Measurements from ENCODE around the gene CEP135.
A peak's percentile ranks its signal among the peaks of the same experiment; 100 is the strongest.
"Not testable (repeated sequence)": the region's sequence is repeated elsewhere in the genome, so short reads cannot be mapped to it uniquely, and the experiment has no call there.

Gene CEP135

DNA sequence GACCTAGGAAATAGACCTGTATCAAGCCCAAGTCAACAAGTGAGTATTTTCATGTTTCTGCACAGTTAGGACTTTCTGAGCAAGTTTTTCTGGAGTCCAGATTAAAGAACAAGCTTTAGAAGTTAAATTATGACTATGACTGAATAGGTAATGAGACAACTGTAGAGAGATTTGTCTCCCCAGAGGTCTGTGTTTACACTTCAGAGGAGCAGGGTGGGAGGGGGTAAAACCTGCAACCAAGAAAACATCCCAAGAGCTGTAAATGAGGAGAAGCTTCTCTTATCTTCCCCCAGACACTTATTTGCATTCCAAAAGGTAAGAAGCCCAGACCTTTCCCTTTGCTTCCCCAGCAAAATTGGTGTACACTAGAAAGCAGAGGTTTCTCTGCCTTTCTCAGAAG lies 22.1 kb upstream of the CEP135 start:
- Histone ChIP-seq H3K27me3 (replicated peaks; ENCODE audit: control insufficient read depth, insufficient read depth, low read length) (no peaks in the 10 kb centered on the region), H3K36me3 (ENCODE audit: control insufficient read depth, insufficient read depth, low read length, severe bottlenecking) (no peaks in the 10 kb centered on the region), H3K4me3 (ENCODE audit: low read length) (no peak overlapping the region), H3K4me1 (ENCODE audit: control insufficient read depth, insufficient read depth, low read length) (no peaks in the 10 kb centered on the region), H3K9me3 (ENCODE audit: control insufficient read depth, low read length) (peaks cover 5% of the 10 kb centered on the region), H3K9ac (ENCODE audit: low read length) (no peak overlapping the region)
- DNase-seq (ENCODE audit: low read depth): no peak

DNA sequence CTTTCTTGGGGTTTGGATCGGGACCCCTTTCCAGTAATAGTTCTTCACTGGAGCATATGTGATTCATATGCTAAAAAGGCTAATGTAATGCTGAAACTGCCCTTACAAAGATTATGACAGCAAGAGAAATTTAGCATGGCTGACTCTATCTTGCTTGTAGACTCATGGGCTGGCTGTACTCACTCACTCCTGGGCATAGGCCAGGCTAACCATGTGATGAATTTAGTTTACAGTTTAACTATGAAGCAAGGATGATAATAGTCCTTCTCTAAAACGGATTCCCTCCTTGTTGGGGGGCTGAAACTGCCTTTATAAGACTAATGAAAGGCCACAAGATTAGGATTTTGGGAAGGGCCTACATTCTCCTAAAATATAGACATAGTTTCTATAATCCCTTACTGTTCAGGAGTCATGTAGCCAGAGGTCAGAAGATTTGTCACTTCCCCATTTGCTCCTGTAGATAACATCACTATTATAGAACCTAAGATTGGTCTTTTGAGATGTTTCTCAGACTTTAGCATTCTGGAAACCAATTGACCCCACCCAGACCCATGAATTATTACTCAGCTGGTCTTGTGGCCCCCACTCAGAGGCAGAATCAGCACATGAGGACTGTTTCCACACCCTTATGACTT lies 20.8 kb upstream of the CEP135 start:
- Histone ChIP-seq H3K27me3 (replicated peaks; ENCODE audit: control insufficient read depth, insufficient read depth, low read length) (no peaks in the 10 kb centered on the region), H3K9me3 (ENCODE audit: control insufficient read depth, low read length) (peaks cover 5% of the 10 kb centered on the region), H3K4me3 (ENCODE audit: low read length) (no peak overlapping the region), H3K36me3 (ENCODE audit: control insufficient read depth, insufficient read depth, low read length, severe bottlenecking) (no peaks in the 10 kb centered on the region), H3K9ac (ENCODE audit: low read length) (no peak overlapping the region), H3K4me1 (ENCODE audit: control insufficient read depth, insufficient read depth, low read length) (no peaks in the 10 kb centered on the region)
- DNase-seq (ENCODE audit: low read depth): no peak

DNA sequence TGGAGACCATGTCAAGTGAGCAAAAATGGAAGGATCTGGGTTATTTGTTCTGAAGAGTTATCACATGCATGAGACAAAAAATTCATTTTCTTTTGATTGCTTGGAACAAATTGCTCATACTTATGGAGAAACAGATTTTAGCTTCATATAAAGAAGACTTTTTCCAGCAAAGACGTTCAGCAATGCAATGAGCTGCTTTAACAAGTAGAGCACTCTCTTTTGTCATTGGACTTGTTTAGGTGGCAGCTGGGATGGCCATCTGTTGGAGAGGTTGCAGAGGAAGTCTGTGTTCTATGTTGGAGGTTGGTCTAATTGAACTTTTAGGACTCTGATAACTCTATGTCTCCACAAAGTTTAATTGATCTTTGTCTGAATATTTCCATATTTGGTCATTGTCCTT lies 19.9 kb upstream of the CEP135 start:
- Histone ChIP-seq H3K4me1 (ENCODE audit: control insufficient read depth, insufficient read depth, low read length) (no peaks in the 10 kb centered on the region), H3K4me3 (ENCODE audit: low read length) (no peak overlapping the region), H3K9me3 (ENCODE audit: control insufficient read depth, low read length) (peaks cover 5% of the 10 kb centered on the region), H3K27me3 (replicated peaks; ENCODE audit: control insufficient read depth, insufficient read depth, low read length) (no peaks in the 10 kb centered on the region), H3K36me3 (ENCODE audit: control insufficient read depth, insufficient read depth, low read length, severe bottlenecking) (no peaks in the 10 kb centered on the region), H3K9ac (ENCODE audit: low read length) (no peak overlapping the region)
- no peak for DNase-seq (ENCODE audit: low read depth)

DNA sequence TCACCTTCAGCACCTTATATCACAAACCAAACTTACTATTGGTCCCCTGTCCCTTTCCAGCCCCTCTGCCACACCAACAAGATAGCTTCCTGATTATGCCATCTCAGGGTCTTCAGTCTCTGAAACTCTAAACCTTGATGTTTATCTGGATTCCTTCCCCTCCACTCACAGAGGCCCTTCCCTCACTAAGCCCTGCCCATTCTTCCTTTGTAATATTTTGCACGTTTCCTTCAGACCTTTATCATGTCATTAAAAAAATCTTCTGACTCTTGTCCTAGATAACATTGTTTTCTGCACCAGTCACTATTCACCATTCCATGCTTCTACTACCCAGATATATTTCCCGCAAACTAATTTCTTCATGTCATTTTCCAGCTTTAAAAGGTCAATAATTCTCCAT lies 17.7 kb upstream of the CEP135 start:
- Histone ChIP-seq H3K4me1 (ENCODE audit: control insufficient read depth, insufficient read depth, low read length) (no peaks in the 10 kb centered on the region), H3K4me3 (ENCODE audit: low read length) (no peak overlapping the region), H3K27me3 (replicated peaks; ENCODE audit: control insufficient read depth, insufficient read depth, low read length) (no peaks in the 10 kb centered on the region), H3K9me3 (ENCODE audit: control insufficient read depth, low read length) (peaks cover 5% of the 10 kb centered on the region), H3K9ac (ENCODE audit: low read length) (no peak overlapping the region), H3K36me3 (ENCODE audit: control insufficient read depth, insufficient read depth, low read length, severe bottlenecking) (no peaks in the 10 kb centered on the region)
- DNase-seq (ENCODE audit: low read depth): no peak

GRCh38 chr4:55931833-55932232 lies 16.9 kb upstream of the CEP135 start:
- Histone ChIP-seq H3K9ac (ENCODE audit: low read length) (no peak overlapping the region), H3K36me3 (ENCODE audit: control insufficient read depth, insufficient read depth, low read length, severe bottlenecking) (no peaks in the 10 kb centered on the region), H3K4me3 (ENCODE audit: low read length) (no peak overlapping the region), H3K27me3 (replicated peaks; ENCODE audit: control insufficient read depth, insufficient read depth, low read length) (no peaks in the 10 kb centered on the region), H3K9me3 (ENCODE audit: control insufficient read depth, low read length) (peaks cover 8% of the 10 kb centered on the region), H3K4me1 (ENCODE audit: control insufficient read depth, insufficient read depth, low read length) (no peaks in the 10 kb centered on the region)
- DNase-seq (ENCODE audit: low read depth): peak; percentile 49

DNA sequence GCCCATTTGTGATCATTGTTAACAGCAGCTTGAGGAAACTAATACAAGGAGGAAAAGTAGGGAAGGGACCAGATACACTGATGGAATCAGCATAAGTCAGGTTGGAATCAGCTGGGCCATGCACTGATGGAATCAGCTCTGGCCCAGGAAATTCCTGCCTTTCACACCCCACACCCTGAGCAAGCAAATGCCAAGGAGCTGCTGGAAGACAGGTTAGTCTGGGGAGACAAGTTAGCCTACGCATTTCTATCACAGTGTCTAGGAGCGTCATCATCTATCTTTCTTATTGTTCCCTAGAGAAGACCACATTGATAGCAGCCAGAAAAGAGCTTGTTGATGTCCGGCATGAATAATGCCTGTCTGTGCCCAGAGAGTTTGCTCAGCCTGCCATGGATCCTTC lies 16.2 kb upstream of the CEP135 start:
- Histone ChIP-seq H3K36me3 (ENCODE audit: control insufficient read depth, insufficient read depth, low read length, severe bottlenecking) (no peaks in the 10 kb centered on the region), H3K9ac (ENCODE audit: low read length) (no peak overlapping the region), H3K4me1 (ENCODE audit: control insufficient read depth, insufficient read depth, low read length) (no peaks in the 10 kb centered on the region), H3K27me3 (replicated peaks; ENCODE audit: control insufficient read depth, insufficient read depth, low read length) (no peaks in the 10 kb centered on the region), H3K4me3 (ENCODE audit: low read length) (no peak overlapping the region), H3K9me3 (ENCODE audit: control insufficient read depth, low read length) (peaks cover 8% of the 10 kb centered on the region)
- DNase-seq (ENCODE audit: low read depth): no peak

- no peak overlapping the region for H3K4me3 ChIP-seq (ENCODE audit: low read length)
- H3K36me3 ChIP-seq (ENCODE audit: control insufficient read depth, insufficient read depth, low read length, severe bottlenecking): no peaks in the 10 kb centered on the region
- peaks cover 3% of the 10 kb centered on the region for H3K9me3 ChIP-seq (ENCODE audit: control insufficient read depth, low read length)
- no peaks in the 10 kb centered on the region for H3K27me3 ChIP-seq (replicated peaks; ENCODE audit: control insufficient read depth, insufficient read depth, low read length)
- no peaks in the 10 kb centered on the region for H3K4me1 ChIP-seq (ENCODE audit: control insufficient read depth, insufficient read depth, low read length)
- H3K9ac ChIP-seq (ENCODE audit: low read length): no peak overlapping the region
- no peak for DNase-seq (ENCODE audit: low read depth)
Measured at GRCh38 chr4:55933611-55934010, 15.1 kb upstream of the CEP135 start.

GRCh38 chr4:55935907-55936306 lies 12.8 kb upstream of the CEP135 start:
- not testable (repeated sequence) for H3K36me3 ChIP-seq (ENCODE audit: control insufficient read depth, insufficient read depth, low read length, severe bottlenecking); H3K4me1 ChIP-seq (ENCODE audit: control insufficient read depth, insufficient read depth, low read length); DNase-seq (ENCODE audit: low read depth); H3K9me3 ChIP-seq (ENCODE audit: control insufficient read depth, low read length); H3K9ac ChIP-seq (ENCODE audit: low read length); H3K4me3 ChIP-seq (ENCODE audit: low read length); H3K27me3 ChIP-seq (replicated peaks; ENCODE audit: control insufficient read depth, insufficient read depth, low read length)

GRCh38 chr4:55938481-55938880 lies 10.3 kb upstream of the CEP135 start:
- Histone ChIP-seq H3K4me3 (ENCODE audit: low read length) (no peak overlapping the region), H3K27me3 (replicated peaks; ENCODE audit: control insufficient read depth, insufficient read depth, low read length) (no peaks in the 10 kb centered on the region), H3K36me3 (ENCODE audit: control insufficient read depth, insufficient read depth, low read length, severe bottlenecking) (no peaks in the 10 kb centered on the region), H3K4me1 (ENCODE audit: control insufficient read depth, insufficient read depth, low read length) (no peaks in the 10 kb centered on the region), H3K9ac (ENCODE audit: low read length) (no peak overlapping the region), H3K9me3 (ENCODE audit: control insufficient read depth, low read length) (peaks cover 3% of the 10 kb centered on the region)
- DNase-seq (ENCODE audit: low read depth): no peak

GRCh38 chr4:55939421-55939820 lies 9.3 kb upstream of the CEP135 start:
- Histone ChIP-seq H3K9ac (ENCODE audit: low read length) (no peak overlapping the region), H3K27me3 (replicated peaks; ENCODE audit: control insufficient read depth, insufficient read depth, low read length) (no peaks in the 10 kb centered on the region), H3K9me3 (ENCODE audit: control insufficient read depth, low read length) (peaks cover 3% of the 10 kb centered on the region), H3K4me1 (ENCODE audit: control insufficient read depth, insufficient read depth, low read length) (no peaks in the 10 kb centered on the region), H3K36me3 (ENCODE audit: control insufficient read depth, insufficient read depth, low read length, severe bottlenecking) (no peaks in the 10 kb centered on the region), H3K4me3 (ENCODE audit: low read length) (no peak overlapping the region)
- DNase-seq (ENCODE audit: low read depth): no peak

GRCh38 chr4:55941881-55942396 lies 6.8 kb upstream of the CEP135 start:
- DNase-seq (ENCODE audit: low read depth): no peak
- no peaks in the 10 kb centered on the region for H3K27me3 ChIP-seq (replicated peaks; ENCODE audit: control insufficient read depth, insufficient read depth, low read length)
- no peak overlapping the region for H3K9ac ChIP-seq (ENCODE audit: low read length)
- no peak overlapping the region for H3K4me3 ChIP-seq (ENCODE audit: low read length)
- H3K4me1 ChIP-seq (ENCODE audit: control insufficient read depth, insufficient read depth, low read length): no peaks in the 10 kb centered on the region
- H3K9me3 ChIP-seq (ENCODE audit: control insufficient read depth, low read length): no peaks in the 10 kb centered on the region
- no peaks in the 10 kb centered on the region for H3K36me3 ChIP-seq (ENCODE audit: control insufficient read depth, insufficient read depth, low read length, severe bottlenecking)
